GM12872 (cell line): ENCODE results near the gene TTC34.

ENCODE experiments used
- TF ChIP-seq, protein P1 (sequence below): IDR thresholded peaks from 3 replicates; pipeline ENCODE4 v1.5.1; 2011; ENCODE audit warnings: low read depth, mild to moderate bottlenecking, low read length, moderate library complexity; ENCODE audit not compliant: insufficient read depth

The TTC34 gene

DNA sequence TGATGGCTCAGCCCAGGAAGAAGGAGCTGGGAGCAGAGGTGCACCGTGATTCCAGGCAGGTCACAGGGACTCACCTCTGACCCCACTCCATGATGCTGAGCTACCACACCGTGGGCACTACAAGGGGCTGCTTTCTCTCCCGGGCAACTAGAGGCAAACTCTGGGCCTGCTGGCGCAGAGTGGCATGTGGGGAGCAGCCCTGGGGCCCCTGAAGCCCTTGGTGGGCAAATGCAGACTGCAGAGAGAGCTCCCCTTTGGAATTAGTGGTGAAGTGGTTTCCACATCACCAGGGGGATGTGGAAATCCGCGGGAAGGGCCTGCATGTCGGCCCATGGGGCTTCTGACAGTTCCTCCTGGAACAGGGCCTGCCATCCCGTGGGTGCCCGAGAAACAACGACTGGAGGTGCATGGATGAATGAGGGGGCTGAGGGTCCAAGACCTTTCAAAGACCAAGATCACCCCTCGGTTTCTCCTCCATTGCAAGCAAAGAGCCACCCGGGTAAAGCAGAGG is 156.8 kb downstream of the TTC34 start:
- TF ChIP-seq, protein P1, sequence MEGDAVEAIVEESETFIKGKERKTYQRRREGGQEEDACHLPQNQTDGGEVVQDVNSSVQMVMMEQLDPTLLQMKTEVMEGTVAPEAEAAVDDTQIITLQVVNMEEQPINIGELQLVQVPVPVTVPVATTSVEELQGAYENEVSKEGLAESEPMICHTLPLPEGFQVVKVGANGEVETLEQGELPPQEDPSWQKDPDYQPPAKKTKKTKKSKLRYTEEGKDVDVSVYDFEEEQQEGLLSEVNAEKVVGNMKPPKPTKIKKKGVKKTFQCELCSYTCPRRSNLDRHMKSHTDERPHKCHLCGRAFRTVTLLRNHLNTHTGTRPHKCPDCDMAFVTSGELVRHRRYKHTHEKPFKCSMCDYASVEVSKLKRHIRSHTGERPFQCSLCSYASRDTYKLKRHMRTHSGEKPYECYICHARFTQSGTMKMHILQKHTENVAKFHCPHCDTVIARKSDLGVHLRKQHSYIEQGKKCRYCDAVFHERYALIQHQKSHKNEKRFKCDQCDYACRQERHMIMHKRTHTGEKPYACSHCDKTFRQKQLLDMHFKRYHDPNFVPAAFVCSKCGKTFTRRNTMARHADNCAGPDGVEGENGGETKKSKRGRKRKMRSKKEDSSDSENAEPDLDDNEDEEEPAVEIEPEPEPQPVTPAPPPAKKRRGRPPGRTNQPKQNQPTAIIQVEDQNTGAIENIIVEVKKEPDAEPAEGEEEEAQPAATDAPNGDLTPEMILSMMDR, result no peak

DNA sequence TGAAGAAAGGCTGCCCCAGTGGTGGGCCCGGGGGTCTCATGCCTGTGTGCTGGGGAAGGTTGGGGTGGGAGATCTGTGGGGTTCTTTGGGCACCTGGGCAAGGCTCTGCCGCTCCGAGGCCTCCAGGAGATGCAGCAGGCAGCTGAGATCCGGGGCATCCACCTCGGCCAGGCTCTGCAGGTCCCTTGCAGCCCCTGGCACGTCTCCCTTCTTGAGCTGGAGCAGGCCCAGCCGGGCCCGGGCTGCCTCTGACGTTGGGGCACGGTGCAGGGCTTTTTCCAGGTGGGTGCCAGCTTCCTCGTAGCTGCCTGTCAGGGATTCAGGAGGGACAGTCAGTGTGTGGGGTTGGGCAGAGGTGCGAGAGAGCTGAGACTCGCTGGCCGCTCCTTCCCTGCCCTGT is 157.3 kb downstream of the TTC34 start:
- TF ChIP-seq, protein P1, result no peak

GRCh38 chr1:2643414-2644077 is 157.9 kb downstream of the TTC34 start:
- TF ChIP-seq, protein P1, result no peak

DNA sequence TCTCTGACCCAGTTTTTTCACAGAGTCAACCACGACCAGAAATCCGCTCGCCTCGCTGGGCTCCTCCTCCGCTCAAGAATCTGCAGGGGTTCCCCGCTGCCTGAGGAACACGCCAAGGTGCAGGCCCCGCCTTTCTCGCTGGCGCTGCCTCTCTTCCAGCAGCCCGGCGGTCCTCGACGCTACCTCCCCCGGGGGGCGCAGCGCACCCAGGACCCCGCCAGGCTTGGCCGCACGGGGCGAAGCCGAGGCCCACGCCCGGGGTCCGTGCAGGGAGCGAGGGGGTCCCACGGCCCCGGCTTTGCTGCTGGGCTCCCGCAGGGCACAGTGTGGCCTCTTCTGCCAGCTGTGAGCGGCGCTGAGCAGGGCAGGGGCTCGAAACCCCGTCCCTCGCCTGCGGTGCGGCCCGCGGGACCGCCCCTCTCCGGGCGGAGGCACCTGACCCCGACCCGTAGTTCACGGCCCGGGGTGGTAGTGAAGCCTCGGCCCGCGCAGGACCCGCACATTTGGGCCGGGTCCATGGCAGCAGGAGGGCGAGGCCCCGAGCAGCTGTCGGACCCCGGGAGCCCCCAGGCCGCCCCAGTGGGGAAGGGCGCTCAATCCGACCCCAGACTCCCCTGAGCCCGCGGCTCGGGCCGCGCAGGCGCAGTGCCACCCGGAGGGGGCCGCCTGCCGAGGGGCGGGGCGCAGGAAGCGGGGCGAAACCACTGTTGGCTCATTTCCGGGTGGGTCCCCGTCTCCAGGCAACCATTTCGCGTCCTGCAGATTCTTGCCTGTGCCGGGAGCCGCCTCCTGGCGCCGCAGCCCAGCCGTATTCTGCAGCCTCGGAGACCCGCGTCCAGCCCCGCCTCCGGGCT is 158.7 kb downstream of the TTC34 start:
- TF ChIP-seq, protein P1, result 0 out of 3 replicates have a peak, but pooled peaks have one; percentile 5

GRCh38 chr1:2642131-2642559 is 159.3 kb downstream of the TTC34 start:
- TF ChIP-seq, protein P1, result no peak

GRCh38 chr1:2641381-2642130 is 159.9 kb downstream of the TTC34 start:
- TF ChIP-seq, protein P1, result no peak

GRCh38 chr1:2640626-2641025 is 160.9 kb downstream of the TTC34 start:
- TF ChIP-seq, protein P1, result no peak
